Measurements from ENCODE around the gene ASIP.
"Not testable (repeated sequence)": the region's sequence is repeated elsewhere in the genome, so short reads cannot be mapped to it uniquely, and the experiment has no call there.

ASIP gene

DNA sequence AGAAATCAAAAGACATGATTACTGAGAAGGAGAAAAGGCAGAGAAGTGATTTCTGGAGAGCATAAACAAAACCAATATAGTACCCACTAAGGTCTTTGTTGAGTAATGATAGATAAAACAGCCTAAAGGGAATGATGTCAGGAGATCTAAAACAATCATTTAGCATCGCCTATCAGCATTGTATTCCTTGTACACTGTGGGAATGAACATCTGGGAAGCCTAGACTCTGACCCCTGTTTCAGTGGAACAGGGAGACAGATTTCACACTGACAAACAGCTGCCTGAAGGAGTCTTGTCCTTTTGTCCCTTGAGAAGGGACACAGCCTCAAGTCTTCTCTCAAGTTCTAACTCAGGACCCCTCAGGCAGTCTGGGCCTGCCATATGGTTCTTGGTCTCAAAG lies 1.7 kb downstream of the ASIP start:
- DNase-seq (ENCODE audit: low read depth in 2 of 2) = no peak

DNA sequence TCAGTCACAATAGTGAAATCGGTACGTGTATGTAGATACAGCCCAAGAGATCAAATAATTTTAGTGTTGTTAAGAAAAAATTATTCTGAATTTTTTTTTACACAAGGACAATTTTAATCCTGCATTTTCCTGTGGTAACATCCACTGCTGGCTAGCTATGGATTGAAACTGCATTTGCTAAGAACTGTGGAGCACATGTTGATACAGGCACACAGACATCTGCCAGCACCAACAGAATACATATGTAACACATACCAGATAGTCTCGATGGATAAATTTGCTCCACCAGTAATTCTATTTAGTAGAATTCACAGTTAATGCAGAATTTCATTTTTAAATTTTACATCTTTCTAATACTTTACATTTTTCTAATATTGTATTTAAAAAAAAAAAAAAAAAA lies 2.2 kb downstream of the ASIP start:
- no peak for DNase-seq (ENCODE audit: low read depth in 2 of 2)

DNA sequence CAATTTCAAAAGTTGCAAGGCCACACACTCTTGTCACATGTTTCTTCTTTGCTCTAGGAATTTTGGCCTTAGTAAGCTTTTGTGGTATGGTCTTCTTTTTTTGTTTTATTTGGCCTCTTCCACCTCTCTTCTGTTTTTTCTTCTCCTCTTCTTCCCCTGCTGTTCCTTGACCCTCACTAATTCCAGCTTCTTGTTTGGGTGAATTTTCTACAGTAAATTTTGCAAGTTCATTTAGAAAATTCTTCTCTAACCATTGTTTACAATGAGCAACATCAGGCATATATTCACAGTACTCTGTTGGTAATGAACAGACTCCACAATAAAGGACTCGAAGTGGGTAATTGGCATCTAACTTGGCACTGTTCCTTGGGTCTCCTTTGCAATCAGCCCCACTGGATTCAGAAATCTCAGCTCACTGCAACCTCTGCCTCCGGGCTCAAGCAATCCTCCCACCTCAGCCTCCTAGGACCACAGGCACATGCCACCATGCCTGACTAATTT lies 5.0 kb downstream of the ASIP start:
- no peak for DNase-seq (ENCODE audit: low read depth in 2 of 2)

DNA sequence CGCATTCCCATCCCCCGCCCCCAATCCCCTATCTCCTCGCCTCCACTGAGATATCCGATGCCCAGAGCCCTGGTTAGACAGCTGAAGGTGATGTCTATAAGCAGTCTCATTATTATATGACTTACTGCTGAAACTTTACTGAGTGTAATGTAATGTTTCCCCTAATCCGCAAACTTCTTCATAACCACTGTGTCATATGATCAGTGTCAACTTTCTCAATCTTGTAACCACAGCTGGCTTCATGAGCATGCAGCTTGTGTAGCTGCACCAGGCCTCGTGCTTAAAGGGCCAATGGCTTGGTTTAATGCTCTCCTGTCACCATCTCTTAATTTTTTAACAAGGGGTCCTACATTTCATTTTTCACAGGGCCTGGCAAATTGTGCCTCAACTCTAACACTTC lies 8.1 kb downstream of the ASIP start:
- DNase-seq (ENCODE audit: low read depth in 2 of 2) = no peak

DNA sequence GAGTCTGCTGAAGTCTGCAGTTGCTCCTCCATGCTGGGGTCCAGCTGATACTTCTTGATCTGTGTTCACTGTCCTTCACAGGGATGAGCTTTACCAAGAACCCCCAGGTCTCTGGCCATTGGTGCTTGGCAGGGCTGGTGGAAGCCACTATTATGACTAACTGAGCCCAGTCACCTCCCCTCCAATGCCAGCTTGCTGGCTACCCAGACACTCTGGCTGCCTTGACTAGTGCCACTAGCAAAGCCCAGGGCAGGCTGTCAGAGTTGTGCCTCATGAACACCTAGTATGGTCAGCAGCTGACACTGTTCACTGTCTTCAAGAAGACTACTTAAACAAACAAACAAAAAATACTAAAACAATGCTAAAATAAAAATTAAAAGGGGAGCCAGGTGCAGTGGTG lies 8.8 kb downstream of the ASIP start:
- no peak for DNase-seq (ENCODE audit: low read depth in 2 of 2)

DNA sequence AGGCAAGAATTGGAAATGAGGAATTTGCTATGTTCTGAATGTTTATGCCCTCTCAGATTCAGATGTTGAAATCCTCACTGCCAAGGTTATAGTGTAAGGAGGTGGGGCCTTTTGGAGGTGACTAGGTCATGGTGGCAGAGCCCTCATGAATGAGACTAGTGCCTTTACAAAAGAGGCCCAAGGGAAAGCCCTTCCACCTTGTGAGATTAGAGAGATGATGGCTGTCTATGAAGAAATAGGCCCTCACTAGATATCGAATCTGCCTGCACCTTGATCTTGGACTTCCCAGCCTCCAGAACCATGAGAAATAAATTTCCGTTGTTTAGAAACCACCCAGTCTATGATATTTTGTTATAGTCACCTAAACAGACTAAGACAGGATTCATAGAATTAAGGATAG lies 10.4 kb downstream of the ASIP start:
- DNase-seq (ENCODE audit: low read depth in 2 of 2) = no peak

DNA sequence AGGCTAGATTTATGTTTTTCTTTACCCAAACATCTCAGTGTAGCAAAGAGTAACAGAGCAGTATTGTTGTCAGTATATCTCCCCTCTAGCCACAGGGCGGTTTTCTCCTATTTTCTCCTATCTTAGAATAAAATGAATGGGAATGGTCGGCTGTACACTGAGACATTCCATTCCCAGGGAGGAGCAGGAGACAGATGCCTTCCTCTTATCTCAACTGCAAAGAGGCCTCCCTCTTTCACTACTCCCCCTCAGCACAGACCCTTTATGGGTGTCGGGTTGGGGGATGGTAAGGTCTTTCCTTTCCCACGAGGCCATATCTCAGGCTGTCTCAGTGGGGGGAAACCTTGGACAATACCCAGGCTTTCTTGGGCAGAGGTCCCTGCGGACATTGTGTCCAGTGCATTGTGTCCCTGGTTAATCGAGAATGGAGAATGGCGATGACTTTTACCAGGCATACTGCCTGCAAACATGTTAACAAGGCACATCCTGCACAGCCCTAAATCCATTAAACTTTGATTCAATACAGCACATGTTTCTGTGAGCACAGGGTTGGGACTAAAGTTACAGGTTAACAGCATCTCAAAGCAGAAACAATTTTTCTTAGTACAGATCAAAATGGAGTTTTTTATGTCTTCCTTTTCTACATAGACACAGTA lies 11.3 kb downstream of the ASIP start:
- DNase-seq (ENCODE audit: low read depth in 2 of 2) = not testable (repeated sequence)

DNA sequence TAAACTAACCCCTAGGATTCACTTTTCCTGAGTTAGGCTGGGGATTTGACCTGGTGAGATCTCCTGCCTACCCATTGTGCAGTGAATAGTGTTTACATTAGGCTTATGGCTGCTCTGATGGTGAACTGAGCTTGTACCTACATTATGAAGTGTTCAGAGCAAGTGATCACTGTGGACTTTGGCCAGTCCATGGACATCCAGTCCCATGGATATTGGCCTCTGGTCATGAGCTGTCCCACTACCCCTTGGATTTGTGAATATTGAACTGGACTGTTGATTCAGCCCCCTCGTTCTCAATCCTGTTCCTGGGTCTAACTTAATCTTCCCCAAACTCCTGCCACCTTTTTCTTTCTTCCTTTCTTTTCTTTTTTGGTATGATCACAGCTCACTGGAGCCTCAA lies 13.8 kb downstream of the ASIP start:
- DNase-seq (ENCODE audit: low read depth in 2 of 2) = no peak

DNA sequence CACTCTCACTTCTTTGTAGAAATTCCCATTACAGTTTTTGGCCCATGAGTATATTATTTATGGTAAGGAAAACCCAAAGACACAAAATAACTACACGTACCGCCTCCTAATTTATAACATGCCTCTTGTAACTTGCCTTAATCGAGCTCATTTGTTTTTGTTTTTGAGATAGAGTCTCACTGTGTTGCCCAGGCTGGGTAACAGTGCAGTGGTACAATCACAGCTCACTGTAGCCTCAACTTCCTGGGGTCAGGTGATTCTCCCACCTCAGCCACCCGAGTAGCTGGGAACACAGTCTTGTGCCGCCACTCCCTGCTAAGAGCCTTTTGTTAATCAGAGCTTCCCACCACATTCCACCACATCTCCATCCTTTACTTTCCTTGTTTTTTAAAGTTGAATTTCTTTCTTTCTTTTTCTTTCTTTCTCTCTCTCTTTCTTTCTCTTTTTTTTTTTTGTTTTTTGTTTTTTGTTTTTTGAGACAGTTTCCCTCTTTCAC lies 15.5 kb downstream of the ASIP start:
- no peak for DNase-seq (ENCODE audit: low read depth in 2 of 2)

DNA sequence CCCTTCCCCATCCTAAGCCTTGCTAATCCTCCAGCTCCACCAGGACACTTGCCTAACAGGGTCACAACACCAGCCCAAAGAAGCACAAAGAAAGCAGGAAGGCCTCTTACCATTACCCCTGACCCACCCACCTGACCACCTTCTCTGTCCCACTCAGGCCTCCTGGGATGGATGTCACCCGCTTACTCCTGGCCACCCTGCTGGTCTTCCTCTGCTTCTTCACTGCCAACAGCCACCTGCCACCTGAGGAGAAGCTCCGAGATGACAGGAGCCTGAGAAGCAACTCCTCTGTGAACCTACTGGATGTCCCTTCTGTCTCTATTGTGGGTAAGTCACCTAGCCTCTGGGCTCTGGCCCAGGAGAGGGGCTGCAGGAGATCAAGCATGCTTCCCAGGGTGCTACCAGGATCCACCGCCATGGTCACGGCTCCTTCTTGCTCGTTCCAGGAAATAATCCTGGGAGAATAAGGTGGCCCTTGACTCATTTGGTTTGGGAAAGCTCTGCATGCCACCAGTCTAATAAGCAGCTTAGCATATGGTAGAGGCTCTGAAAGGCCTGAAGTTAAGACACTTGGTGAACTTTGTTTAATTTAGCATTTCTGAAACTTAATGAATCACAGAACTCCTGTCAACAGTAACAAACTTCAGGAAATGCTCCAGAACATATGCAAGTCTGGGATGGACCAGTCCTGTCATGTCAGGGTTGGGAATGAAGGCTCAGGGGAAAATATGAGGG lies 19.2 kb downstream of the ASIP start:
- no peak for DNase-seq (ENCODE audit: low read depth in 2 of 2)

DNA sequence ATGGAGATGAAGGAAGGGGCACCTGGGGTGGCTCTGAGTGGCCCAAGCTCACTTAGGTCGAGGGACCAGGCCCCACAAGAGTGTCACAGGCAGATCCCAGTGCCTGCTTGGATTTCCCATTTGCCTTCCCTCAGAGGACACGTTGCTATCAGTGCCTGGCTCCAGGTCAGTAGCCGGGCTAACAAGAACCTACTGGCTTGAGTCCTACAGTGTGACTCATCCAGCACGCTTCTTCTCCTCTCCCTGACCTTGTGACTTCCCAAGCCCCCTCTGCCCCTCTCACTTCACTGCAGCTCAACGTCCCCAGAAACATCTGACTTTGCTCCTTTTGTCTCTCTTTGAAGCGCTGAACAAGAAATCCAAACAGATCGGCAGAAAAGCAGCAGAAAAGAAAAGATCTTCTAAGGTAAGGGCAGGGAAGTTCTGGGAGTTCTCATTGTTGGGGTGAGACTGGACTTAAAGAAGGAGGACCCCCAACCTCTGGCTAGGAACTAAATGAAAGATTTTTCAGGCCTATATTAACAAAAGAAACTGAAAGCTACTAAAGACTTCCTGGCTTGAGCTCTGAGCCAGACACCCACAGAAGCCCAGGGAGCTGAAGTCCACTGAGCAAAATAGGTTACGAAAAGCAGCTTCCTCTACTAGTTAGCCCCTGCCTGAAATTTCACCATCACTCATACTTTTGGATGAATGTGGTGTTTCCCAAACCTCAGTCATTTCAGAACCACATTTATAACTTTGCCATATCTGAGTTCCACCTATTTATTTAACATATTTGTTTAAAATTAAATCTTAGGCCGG lies 21.5 kb downstream of the ASIP start:
- no peak for DNase-seq (ENCODE audit: low read depth in 2 of 2)

DNA sequence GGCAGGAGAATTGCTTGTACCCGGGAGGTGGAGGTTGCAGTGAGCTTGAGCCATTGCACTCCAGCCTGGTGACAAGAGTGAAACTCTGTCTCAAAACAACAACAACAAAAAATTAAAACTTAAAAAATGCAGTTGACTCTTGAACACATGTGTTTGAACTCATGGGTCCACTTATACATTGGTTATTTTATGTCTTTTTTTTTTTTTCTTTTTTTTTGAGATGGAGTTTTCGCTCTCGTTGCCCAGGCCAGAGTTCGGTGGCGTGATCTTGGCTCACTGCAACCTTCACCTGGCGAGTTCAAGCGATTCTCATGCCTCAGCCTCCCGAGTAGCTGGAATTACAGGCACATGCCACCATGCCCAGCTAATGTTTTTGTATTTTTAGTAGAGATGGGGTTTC lies 22.2 kb downstream of the ASIP start:
- not testable (repeated sequence) for DNase-seq (ENCODE audit: low read depth in 2 of 2)

DNA sequence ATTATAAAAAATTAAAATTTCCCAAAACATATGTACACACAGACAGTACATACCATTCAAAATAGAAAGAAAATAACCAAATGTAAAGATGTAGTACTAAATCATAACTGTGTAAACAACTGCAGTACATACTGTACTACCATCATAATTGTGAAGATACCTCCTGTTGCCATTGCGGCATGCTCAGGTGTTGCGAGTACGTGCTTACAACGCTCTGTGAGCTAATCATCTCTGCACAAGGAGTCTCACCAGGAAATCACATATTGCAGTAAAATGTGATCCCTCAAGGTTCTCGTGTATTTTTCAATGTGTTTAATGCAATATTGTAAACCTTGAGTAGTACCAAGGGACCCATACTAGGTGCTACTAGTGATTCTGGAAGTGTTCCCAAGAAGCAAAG lies 22.9 kb downstream of the ASIP start:
- no peak for DNase-seq (ENCODE audit: low read depth in 2 of 2)

DNA sequence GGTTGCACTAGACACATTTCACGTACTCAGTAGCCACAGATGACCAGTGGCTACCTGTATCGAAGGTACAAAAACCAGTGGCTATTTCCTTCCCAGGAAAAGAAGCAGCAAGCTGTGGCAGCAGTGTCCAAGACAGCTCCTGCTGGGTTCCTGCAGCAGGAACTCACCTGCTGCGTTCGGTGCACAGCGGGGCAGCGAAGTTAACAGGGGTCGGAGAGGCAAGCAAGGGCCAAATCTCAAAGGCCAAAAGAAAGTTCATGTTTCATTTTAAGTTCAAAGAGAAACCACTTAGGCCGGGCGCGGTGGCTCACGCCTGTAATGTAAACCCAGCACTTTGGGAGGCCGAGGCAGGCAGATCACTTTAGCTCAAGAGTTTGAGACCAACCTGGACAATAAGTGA lies 26.9 kb downstream of the ASIP start:
- no peak for DNase-seq (ENCODE audit: low read depth in 2 of 2)

DNA sequence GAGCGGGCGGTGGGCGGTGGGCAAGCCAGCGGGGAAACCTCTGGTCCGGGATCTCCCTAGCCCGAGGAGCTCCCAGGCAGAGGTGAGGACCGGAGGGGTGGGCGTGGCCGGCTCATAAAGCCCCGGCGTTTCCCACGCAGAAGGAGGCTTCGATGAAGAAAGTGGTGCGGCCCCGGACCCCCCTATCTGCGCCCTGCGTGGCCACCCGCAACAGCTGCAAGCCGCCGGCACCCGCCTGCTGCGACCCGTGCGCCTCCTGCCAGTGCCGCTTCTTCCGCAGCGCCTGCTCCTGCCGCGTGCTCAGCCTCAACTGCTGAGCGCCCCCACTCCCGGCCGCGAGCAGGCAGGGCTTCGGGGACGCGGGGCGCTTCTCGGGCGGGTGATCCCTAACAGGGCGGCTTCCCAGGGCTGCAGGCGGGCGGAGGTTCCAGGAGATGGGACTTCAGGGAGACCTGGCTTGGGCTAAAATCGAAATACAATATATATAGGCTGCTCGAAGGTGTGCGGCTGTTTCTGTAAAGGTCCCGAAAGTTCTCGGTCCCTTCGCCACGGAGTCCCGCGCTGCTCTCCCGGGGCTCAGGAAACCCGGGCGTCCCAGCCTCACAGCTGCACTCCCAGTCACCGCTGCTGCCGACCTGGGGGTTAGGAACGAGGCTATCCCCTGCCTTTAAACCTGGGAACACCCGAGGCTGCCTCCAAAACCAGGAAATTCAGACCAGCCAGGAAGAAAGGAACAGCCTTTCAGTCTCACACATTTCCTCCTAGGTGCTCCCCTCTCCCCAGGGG lies 27.8 kb downstream of the ASIP start:
- DNase-seq (ENCODE audit: low read depth in 2 of 2) = no peak

DNA sequence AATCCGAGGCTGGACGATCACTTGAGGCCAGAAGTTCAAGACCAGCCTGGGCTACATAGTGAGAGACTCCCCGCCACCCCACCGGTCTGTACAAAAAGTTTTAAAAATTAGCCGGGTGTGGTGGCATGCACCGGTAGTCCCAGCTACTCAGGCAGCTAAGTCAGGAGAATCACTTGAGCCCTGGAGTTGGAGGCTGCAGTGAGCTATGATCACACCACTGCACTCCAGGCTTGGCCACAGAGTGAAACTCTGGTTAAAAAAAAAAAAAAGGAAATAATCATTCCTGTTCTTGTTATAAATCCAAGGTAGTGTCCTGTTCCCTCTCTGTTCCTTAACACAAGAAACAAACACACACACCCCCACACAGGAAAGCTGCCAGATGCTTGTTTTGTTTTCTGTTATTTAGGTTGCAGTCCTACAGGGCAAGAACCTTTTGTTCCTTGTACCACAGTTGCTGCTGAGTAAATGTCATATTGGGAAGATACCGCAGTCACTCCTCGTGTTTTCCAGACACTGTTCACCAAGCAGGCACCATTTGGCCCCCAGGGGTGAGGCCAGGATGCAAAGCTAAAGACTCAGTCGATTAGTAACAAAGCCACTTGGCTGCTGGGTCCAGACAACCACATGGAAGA lies 28.9 kb downstream of the ASIP start:
- no peak for DNase-seq (ENCODE audit: low read depth in 2 of 2)

DNA sequence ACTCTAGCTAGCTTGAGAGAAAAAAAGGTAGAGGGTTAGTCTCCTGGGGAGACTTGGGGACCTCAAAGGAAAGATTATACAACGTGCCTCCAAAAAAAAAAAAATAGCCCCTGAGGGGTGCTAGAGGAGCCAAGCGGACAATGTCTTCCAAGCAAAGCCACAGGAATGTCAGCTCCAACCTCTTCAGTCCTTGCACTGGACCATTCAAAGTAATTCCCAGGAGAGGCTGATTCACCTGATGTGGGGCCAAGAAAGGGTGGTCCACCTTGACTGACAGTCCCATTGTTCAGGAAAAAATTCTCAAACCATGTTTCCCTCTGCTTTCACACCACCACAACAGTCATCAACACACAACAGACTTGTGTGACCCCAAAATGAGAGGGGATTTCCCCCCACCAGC lies 30.7 kb downstream of the ASIP start:
- DNase-seq (ENCODE audit: low read depth in 2 of 2) = no peak

DNA sequence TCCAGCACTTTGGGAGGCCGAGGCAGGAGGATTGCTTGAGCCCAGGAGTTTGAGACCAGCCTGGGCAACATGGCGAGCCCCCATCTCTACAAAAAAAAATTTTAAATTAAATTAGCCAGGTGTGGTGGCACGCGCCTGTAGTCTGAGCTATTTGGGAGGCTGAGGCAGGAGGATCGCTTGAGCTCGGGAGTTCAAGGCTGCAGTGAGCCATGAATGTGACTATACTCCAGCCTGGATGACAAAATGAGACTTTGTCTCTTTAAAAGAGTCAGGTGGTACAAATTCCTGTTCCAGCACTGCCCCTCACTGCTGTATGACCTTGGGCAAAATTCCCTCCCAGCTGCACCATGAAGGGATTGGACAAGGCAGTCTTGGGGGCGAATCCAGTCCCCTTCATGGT lies 33.5 kb downstream of the ASIP start:
- no peak for DNase-seq (ENCODE audit: low read depth in 2 of 2)

DNA sequence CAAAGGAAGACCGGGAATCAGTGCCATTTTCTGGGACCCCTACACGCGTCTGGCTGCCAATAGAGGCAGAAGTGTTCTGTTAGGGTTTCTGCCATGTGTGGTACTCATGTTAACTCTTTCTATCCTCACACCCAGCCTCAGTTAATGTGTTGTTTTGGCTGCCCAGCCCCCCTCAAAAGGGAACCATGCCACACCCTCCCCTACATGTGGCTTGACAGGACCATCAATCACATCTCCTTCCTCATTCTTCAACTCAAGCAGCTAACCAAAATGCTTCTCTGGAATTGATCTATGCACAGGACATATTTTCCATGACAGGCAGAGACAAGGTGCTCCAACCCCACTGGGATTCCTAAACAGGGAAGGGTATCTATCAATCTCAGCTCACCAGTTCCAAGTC lies 40.0 kb downstream of the ASIP start:
- no peak for DNase-seq (ENCODE audit: low read depth in 2 of 2)

DNA sequence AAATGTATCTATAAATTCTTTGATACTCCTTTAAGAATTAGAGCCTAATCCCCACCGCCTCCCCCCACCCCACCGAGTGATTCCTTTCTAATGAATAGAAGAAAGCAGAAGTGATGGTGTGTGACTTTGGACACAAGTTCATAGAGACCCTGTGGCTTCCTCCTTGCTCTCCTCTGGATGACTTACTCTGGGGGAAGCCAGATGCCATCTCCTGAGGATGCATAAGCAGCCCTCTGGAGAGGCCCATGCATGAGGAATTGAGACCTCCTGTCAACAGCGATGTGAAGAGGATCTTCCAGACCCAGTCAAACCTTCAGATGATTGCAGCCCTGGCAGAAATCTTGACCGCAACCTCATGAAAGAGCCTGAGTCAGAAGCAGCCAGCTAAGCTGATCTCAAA lies 40.8 kb downstream of the ASIP start:
- no peak for DNase-seq (ENCODE audit: low read depth in 2 of 2)

DNA sequence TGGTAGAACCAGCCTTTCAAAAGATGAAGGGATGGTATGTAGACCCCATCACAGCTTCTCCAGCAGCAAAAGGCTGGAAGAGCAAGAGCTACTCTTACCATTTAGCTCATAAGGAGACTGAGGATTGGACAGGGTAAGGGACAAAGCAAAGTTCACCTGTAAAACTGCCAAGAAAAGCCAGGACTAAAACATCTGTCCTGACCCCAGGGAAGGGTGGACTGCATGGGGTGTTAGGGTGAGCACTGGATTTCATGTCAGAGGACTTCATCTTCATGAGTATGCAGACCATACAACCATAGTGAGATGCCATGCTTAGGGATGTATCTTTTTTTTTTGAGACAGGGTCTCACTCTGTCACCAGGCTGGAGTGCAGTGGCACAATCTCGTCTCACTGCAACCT lies 42.6 kb downstream of the ASIP start:
- DNase-seq (ENCODE audit: low read depth in 2 of 2) = no peak

Data from stimulated activated CD8-positive, alpha-beta memory T cell treated with anti-CD3 and anti-CD28 coated beads, Interleukin-7, amount 100 ng/mL, for 1 hour (primary cell).